Trophoblast cell (in vitro differentiated cells and primary cell): ENCODE measurements around the gene NUDT5.

Experiments
- DNase-seq, 2 donors: peaks; one replicate each; pipeline ENCODE4 v3.0.0-alpha.2; 2016
- H2AFZ ChIP-seq: 2 replicates; pipeline ENCODE4 v1.6.1; 2013; ENCODE audit warnings: low read length, moderate library complexity, mild to moderate bottlenecking; ENCODE audit not compliant: insufficient read depth, poor library complexity
- H2AK5ac ChIP-seq: 2 replicates; pipeline ENCODE4 v1.6.1; 2013; ENCODE audit warnings: mild to moderate bottlenecking, low read length
- H2BK120ac ChIP-seq: 2 replicates; pipeline ENCODE4 v1.6.1; 2013; ENCODE audit warnings: low read length, mild to moderate bottlenecking, moderate library complexity; ENCODE audit not compliant: insufficient read depth, poor library complexity
- H2BK12ac ChIP-seq: 2 replicates; pipeline ENCODE4 v1.6.1; 2013; ENCODE audit warnings: mild to moderate bottlenecking, low read length, moderate library complexity
- H2BK5ac ChIP-seq: 2 replicates; pipeline ENCODE4 v1.6.1; 2013; ENCODE audit warnings: low read length, low read depth, moderate library complexity, mild to moderate bottlenecking; ENCODE audit not compliant: poor library complexity
- H3K14ac ChIP-seq: 2 replicates; pipeline ENCODE4 v1.6.1; 2013; ENCODE audit warnings: mild to moderate bottlenecking, low read length
- H3K18ac ChIP-seq: 2 replicates; pipeline ENCODE4 v1.6.1; 2013; ENCODE audit warnings: mild to moderate bottlenecking, low read length
- H3K23ac ChIP-seq: 2 replicates; pipeline ENCODE4 v1.6.1; 2013; ENCODE audit warnings: low read length
- H3K27ac ChIP-seq: 2 replicates; pipeline ENCODE4 v1.5.1; 2013; ENCODE audit warnings: low read depth, mild to moderate bottlenecking, inconsistent platforms, low read length, moderate library complexity
- H3K27me3 ChIP-seq: 2 replicates; pipeline ENCODE4 v1.6.1; 2013; ENCODE audit warnings: inconsistent platforms, mild to moderate bottlenecking, low read length, moderate library complexity; ENCODE audit not compliant: insufficient read depth
- H3K36me3 ChIP-seq, 2 experiments: 1 replicate in 1 of 2; 2 replicates in 1 of 2; pipeline ENCODE4 v1.6.1; 2013; ENCODE audit warnings: low read length in 2 of 2, mild to moderate bottlenecking in 2 of 2, moderate library complexity in 1 of 2; ENCODE audit not compliant: insufficient read depth in 2 of 2, control insufficient read depth in 1 of 2
- H3K4ac ChIP-seq: 2 replicates; pipeline ENCODE4 v1.6.1; 2013; ENCODE audit warnings: low read depth, mild to moderate bottlenecking, low read length, moderate library complexity
- H3K4me1 ChIP-seq, 2 experiments: 1 replicate in 1 of 2; 2 replicates in 1 of 2; pipeline ENCODE4 v1.6.1; 2013; ENCODE audit warnings: low read length in 2 of 2, mild to moderate bottlenecking in 2 of 2, moderate library complexity in 1 of 2; ENCODE audit not compliant: insufficient read depth in 2 of 2, control insufficient read depth in 1 of 2
- H3K4me2 ChIP-seq: 2 replicates; pipeline ENCODE4 v1.6.1; 2013; ENCODE audit warnings: inconsistent platforms, mild to moderate bottlenecking, low read length, moderate library complexity
- H3K4me3 ChIP-seq: 2 replicates; pipeline ENCODE4 v1.5.1; 2013; ENCODE audit warnings: mild to moderate bottlenecking, low read depth, low read length, inconsistent platforms
- H3K79me1 ChIP-seq: one replicate; pipeline ENCODE4 v1.6.1; 2013; ENCODE audit warnings: low read length
- H3K79me2 ChIP-seq: 2 replicates; pipeline ENCODE4 v1.6.1; 2013; ENCODE audit warnings: low read length, mild to moderate bottlenecking; ENCODE audit not compliant: control insufficient read depth, insufficient read depth, poor library complexity
- H3K9ac ChIP-seq: 2 replicates; pipeline ENCODE4 v1.6.1; 2013; ENCODE audit warnings: mild to moderate bottlenecking, low read length
- H3K9me3 ChIP-seq: 2 replicates; pipeline ENCODE4 v1.6.1; 2013; ENCODE audit warnings: low read depth, mild to moderate bottlenecking, control low read depth, inconsistent platforms, low read length; ENCODE audit not compliant: insufficient read depth
- H4K12ac ChIP-seq: 2 replicates; pipeline ENCODE4 v1.6.1; 2013; ENCODE audit warnings: low read depth, mild to moderate bottlenecking, low read length, moderate library complexity
- H4K8ac ChIP-seq: 2 replicates; pipeline ENCODE4 v1.6.1; 2013; ENCODE audit warnings: low read depth, mild to moderate bottlenecking, low read length, moderate library complexity
- H4K91ac ChIP-seq: one replicate; pipeline ENCODE4 v1.6.1; 2013; ENCODE audit warnings: low read depth, mild to moderate bottlenecking, low read length, moderate library complexity
- WGBS: extraction: QIAGEN DNeasy Blood & Tissue Kit; methylation state at CpG from one replicate; pipeline ENCODE4 v1.1.7; 2013; ENCODE audit warnings: missing lambda C conversion rate; ENCODE audit not compliant: insufficient read length, insufficient coverage; ENCODE audit errors: extremely low coverage; 5-methylcytosine and 5-hydroxymethylcytosine counted together

The NUDT5 gene

GRCh38 chr10:12158111-12158510 is 37.6 kb downstream of the NUDT5 start:
- no peak overlapping the region for H3K14ac ChIP-seq
- no peak overlapping the region for H2AFZ ChIP-seq
- no peak overlapping the region for H3K27ac ChIP-seq
- H3K18ac ChIP-seq, result no peak overlapping the region
- no peak overlapping the region for H3K23ac ChIP-seq
- no peak overlapping the region for H4K8ac ChIP-seq
- no peak overlapping the region for H2BK120ac ChIP-seq
- no CpG with 5 or more reads among the region's 3 CpGs for WGBS
- no peak overlapping the region for H2BK12ac ChIP-seq
- H3K79me2 ChIP-seq, result no peaks in the 10 kb centered on the region
- H3K4me1 ChIP-seq, result no peaks in the 10 kb centered on the region
- H3K9me3 ChIP-seq, result no peaks in the 10 kb centered on the region
- no peak overlapping the region for H2AK5ac ChIP-seq
- H3K4me3 ChIP-seq, result no peak overlapping the region
- no peak overlapping the region for H4K91ac ChIP-seq
- no peak overlapping the region for H3K4me2 ChIP-seq
- peaks cover 16% of the 10 kb centered on the region in 2 experiments for H3K36me3 ChIP-seq
- no peaks in the 10 kb centered on the region for H3K27me3 ChIP-seq
- no peak overlapping the region for H2BK5ac ChIP-seq
- DNase-seq, result no peak
- no peak overlapping the region for H4K12ac ChIP-seq
- no peak overlapping the region for H3K4ac ChIP-seq
- H3K79me1 ChIP-seq, result no peaks in the 10 kb centered on the region
- H3K9ac ChIP-seq, result no peak overlapping the region

GRCh38 chr10:12156367-12157123 is 39.1 kb downstream of the NUDT5 start:
- Histone ChIP-seq H3K4ac (no peak overlapping the region), H4K91ac (no peak overlapping the region), H3K27me3 (no peaks in the 10 kb centered on the region), H2AK5ac (no peak overlapping the region), H3K4me3 (no peak overlapping the region), H3K18ac (no peak overlapping the region), H3K9ac (no peak overlapping the region), H4K8ac (no peak overlapping the region), H2BK5ac (no peak overlapping the region), H3K23ac (no peak overlapping the region), H4K12ac (no peak overlapping the region), H3K9me3 (no peaks in the 10 kb centered on the region), H2AFZ (no peak overlapping the region), H3K14ac (no peak overlapping the region), H3K27ac (no peak overlapping the region), H2BK12ac (no peak overlapping the region), H2BK120ac (no peak overlapping the region), H3K79me2 (no peaks in the 10 kb centered on the region), H3K79me1 (no peaks in the 10 kb centered on the region), H3K4me2 (no peak overlapping the region), H3K4me1 (no peaks in the 10 kb centered on the region), H3K36me3 (peaks cover 10 to 16% of the 10 kb centered on the region in 2 experiments)
- WGBS, result no CpG with 5 or more reads among the region's 14 CpGs
- DNase-seq, result no peak

GRCh38 chr10:12154516-12154915 is 41.2 kb downstream of the NUDT5 start:
- Histone ChIP-seq H3K9ac (no peak overlapping the region), H3K36me3 (peaks cover 10 to 13% of the 10 kb centered on the region in 2 experiments), H3K27ac (no peak overlapping the region), H3K4me1 (no peaks in the 10 kb centered on the region), H3K9me3 (no peaks in the 10 kb centered on the region), H4K12ac (no peak overlapping the region), H3K27me3 (no peaks in the 10 kb centered on the region), H2BK5ac (no peak overlapping the region), H3K4me2 (no peak overlapping the region), H3K23ac (no peak overlapping the region), H3K18ac (no peak overlapping the region), H2AK5ac (no peak overlapping the region), H2BK12ac (no peak overlapping the region), H4K91ac (no peak overlapping the region), H3K4ac (no peak overlapping the region), H2BK120ac (no peak overlapping the region), H2AFZ (no peak overlapping the region), H4K8ac (no peak overlapping the region), H3K14ac (no peak overlapping the region), H3K79me2 (no peaks in the 10 kb centered on the region), H3K4me3 (no peak overlapping the region), H3K79me1 (no peaks in the 10 kb centered on the region)
- no peak for DNase-seq
- WGBS, result no CpG with 5 or more reads among the region's 6 CpGs

- H3K9ac ChIP-seq, result no peak overlapping the region
- no peak overlapping the region for H3K4ac ChIP-seq
- H2AFZ ChIP-seq, result no peak overlapping the region
- no peaks in the 10 kb centered on the region for H3K27me3 ChIP-seq
- H3K27ac ChIP-seq, result no peak overlapping the region
- H3K14ac ChIP-seq, result no peak overlapping the region
- WGBS, result no CpG with 5 or more reads among the region's 4 CpGs
- peaks cover 2 to 3% of the 10 kb centered on the region in 2 experiments for H3K36me3 ChIP-seq
- no peak overlapping the region for H3K18ac ChIP-seq
- no peak overlapping the region for H4K91ac ChIP-seq
- no peak overlapping the region for H2AK5ac ChIP-seq
- no peak overlapping the region for H2BK5ac ChIP-seq
- no peaks in the 10 kb centered on the region for H3K79me2 ChIP-seq
- no peaks in the 10 kb centered on the region for H3K9me3 ChIP-seq
- H4K8ac ChIP-seq, result no peak overlapping the region
- DNase-seq, result no peak
- no peak overlapping the region for H3K23ac ChIP-seq
- no peak overlapping the region for H3K4me3 ChIP-seq
- H2BK12ac ChIP-seq, result no peak overlapping the region
- no peak overlapping the region for H4K12ac ChIP-seq
- no peaks in the 10 kb centered on the region for H3K4me1 ChIP-seq
- no peaks in the 10 kb centered on the region for H3K79me1 ChIP-seq
- no peak overlapping the region for H2BK120ac ChIP-seq
- H3K4me2 ChIP-seq, result no peak overlapping the region
Observed at GRCh38 chr10:12150163-12150562, 45.5 kb downstream of the NUDT5 start.
